Activated naive CD4-positive, alpha-beta T cell treated with anti-CD3 and anti-CD28 coated beads, Interleukin-2, amount 50 U/mL, for 24 hours (primary cell): ENCODE data around the gene THUMPD3.

ENCODE experiments used
- H3K27ac Mint-ChIP-seq: one replicate; pipeline ENCODE4 v1.8.0; 2021; ENCODE audit warnings: mild to moderate bottlenecking, mixed read lengths
- H3K27me3 Mint-ChIP-seq: one replicate; pipeline ENCODE4 v1.8.0; 2021; ENCODE audit warnings: mixed read lengths
- H3K36me3 Mint-ChIP-seq: one replicate; pipeline ENCODE4 v1.8.0; 2021; ENCODE audit warnings: mixed read lengths
- H3K4me1 Mint-ChIP-seq: one replicate; pipeline ENCODE4 v1.8.0; 2021; ENCODE audit warnings: mixed read lengths
- H3K4me3 Mint-ChIP-seq: one replicate; pipeline ENCODE4 v1.8.0; 2021; ENCODE audit warnings: mild to moderate bottlenecking, mixed read lengths
- H3K9me3 Mint-ChIP-seq: one replicate; pipeline ENCODE4 v1.8.0; 2021; ENCODE audit warnings: mixed read lengths

Gene THUMPD3

GRCh38 chr3:9347081-9347480 lies 15.8 kb upstream of the THUMPD3 start:
- no peaks in the 10 kb centered on the region for H3K4me1 Mint-ChIP-seq
- H3K27me3 Mint-ChIP-seq, result no peaks in the 10 kb centered on the region
- no peaks in the 10 kb centered on the region for H3K36me3 Mint-ChIP-seq
- H3K9me3 Mint-ChIP-seq, result no peaks in the 10 kb centered on the region
- no peak overlapping the region for H3K27ac Mint-ChIP-seq
- no peak overlapping the region for H3K4me3 Mint-ChIP-seq

DNA sequence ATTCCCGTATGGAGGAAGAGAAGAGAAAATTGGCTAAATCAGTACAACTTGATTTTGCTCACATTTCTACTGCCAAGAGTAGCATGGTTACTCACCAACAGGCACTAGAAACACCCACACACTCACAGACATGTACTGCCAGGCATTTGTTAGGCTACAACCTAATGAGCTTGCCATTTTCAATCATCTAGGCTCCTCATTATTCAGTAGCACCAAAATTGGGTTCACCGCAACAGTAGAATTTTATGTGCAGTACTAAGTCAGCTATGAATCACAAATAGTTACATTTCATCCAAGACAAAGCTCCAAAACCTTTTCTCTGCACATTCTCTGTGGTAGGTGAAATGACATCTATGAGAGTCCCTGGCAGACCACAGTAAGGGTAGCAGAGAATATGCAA lies 15.0 kb upstream of the THUMPD3 start:
- H3K9me3 Mint-ChIP-seq, result no peaks in the 10 kb centered on the region
- no peak overlapping the region for H3K4me3 Mint-ChIP-seq
- no peak overlapping the region for H3K27ac Mint-ChIP-seq
- no peaks in the 10 kb centered on the region for H3K27me3 Mint-ChIP-seq
- peaks cover under 1% of the 10 kb centered on the region for H3K4me1 Mint-ChIP-seq
- no peaks in the 10 kb centered on the region for H3K36me3 Mint-ChIP-seq

DNA sequence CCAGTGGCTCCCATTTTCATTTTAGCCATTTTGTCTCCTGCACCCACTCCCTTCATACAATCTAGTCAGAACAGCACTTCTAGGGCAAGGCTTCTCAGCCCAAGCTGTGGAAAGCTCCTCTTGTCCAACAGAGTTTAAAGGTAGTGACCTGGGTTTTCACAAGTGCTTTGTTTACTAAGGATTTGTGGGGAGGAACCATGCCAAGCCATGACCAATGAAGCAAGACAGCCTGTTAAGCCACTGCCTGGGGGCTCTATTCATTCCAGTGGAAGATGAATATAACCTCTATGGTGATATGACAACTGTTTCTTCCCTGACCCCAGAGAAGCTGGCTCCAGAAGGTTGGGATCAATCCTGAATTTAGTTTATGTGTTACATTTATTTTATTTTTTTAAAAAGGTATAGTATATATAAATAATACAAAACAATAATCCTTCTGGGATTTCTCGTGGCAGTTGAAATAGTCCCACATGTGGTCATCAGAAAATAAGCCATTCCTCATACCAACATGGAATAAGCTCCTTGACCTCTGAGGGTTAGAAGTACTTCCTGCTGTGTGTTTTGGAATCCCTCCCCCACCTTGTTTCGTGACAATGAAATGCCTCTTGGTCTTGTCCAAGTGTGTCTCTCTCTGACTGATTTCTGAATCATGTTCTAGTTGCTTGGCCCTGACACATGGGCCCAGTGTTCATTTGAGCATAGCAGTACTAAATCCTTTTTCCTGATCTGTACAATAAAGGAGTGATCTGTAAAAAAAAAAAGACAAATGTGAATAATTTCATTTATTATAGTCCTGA lies 13.3 kb upstream of the THUMPD3 start:
- H3K36me3 Mint-ChIP-seq, result no peaks in the 10 kb centered on the region
- H3K4me1 Mint-ChIP-seq, result peaks cover 5% of the 10 kb centered on the region
- H3K9me3 Mint-ChIP-seq, result no peaks in the 10 kb centered on the region
- H3K27ac Mint-ChIP-seq, result no peak overlapping the region
- no peak overlapping the region for H3K4me3 Mint-ChIP-seq
- no peaks in the 10 kb centered on the region for H3K27me3 Mint-ChIP-seq

DNA sequence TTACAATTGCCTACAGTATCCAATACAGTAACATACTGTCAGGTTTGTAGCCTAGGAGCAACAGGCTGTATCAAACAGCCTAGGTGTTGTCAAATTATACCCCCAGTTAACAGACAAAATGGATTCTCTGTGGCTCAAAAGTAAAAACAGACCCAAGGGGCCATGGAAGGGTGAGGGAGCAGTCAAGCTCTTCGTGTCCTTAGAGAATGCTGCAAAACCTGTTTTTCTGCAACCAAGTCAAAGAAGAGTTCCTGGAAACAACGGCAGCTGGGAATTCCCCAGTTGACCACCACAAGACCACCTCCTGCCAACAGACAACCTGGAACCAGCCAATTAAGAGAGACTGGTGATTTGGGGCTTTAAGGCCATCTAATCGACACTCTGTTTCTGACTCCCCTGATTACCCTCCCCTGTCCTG lies 11.1 kb upstream of the THUMPD3 start:
- Mint-ChIP-seq H3K4me3 (no peak overlapping the region), H3K4me1 (peaks cover 15% of the 10 kb centered on the region), H3K9me3 (no peaks in the 10 kb centered on the region), H3K27me3 (no peaks in the 10 kb centered on the region), H3K36me3 (no peaks in the 10 kb centered on the region), H3K27ac (no peak overlapping the region)

DNA sequence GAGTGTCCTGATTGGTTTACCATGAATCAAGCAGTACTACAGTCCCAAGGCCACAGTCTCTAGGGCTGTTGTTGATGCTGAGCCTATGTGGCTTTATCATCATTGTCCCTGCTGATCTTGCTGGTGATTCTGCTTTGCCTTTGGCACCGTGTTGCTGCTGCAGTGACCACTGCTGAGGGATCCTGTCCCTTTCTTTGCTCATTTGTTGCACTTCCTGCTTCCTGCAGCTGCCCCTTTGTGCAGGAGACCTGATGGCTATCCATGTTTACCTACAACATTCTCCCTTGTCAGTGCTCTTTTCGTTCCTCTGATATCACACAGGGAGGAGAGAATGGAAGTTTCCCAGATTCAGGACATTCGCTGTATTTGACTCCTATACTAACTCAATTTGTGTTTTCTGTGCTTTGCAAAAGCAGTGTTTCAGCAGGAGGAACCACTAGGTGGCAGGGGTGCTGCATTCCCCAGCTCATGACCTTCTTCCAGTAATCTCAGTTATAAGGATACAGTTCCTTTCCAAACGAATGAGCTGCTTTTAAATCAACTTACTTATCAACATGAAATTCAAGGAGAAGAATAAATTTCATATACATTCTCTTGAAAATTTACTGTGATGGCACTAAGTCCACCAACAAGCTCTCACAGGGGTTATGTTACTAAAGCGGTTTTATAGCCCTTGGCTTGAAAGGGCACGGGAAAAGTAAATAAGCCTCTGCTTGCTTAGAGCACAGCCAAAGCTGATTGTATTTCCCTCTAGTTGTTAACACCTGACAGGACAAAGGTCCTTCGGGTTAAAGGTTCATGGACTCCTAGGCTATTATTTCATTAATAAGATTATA lies 9.7 kb upstream of the THUMPD3 start:
- Mint-ChIP-seq H3K27ac (peak overlapping the region; percentile 14), H3K4me3 (no peak overlapping the region), H3K27me3 (no peaks in the 10 kb centered on the region), H3K36me3 (no peaks in the 10 kb centered on the region), H3K4me1 (peaks cover 15% of the 10 kb centered on the region), H3K9me3 (no peaks in the 10 kb centered on the region)

DNA sequence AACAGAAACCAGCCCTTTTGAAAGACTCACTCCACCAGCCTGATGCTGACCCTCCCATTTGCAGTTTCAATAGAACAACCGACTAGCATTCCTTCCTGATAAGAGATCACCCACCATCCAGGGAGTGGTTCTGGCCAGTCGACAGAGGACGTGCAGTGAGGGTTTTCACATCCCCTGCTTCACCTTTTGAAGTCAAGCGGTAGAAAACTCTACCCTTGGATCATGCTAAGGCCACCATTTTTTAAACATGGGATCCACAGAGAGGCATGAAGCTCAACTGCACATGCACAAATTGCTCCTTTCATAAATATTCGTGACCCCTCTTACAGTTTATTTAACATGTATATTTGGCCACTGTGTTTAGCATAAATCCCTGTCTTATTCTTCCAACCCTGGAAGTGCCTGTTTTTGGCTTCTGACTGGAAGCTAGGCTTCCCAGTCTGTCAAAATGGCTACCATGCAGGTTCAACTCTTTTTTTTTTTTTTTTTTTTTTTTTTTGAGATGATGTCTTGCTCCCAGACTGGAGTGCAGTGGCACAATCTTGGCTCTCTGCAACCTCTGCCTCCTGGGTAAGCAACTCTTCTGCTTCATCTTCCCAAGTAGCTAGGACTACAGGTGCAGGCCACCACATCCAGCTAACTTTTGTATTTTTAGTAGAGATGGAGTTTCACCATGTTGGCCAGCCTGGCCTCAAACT lies 1.0 kb upstream of the THUMPD3 start:
- peaks cover 7% of the 10 kb centered on the region for H3K36me3 Mint-ChIP-seq
- H3K27me3 Mint-ChIP-seq, result no peaks in the 10 kb centered on the region
- H3K9me3 Mint-ChIP-seq, result no peaks in the 10 kb centered on the region
- H3K27ac Mint-ChIP-seq, result no peak overlapping the region
- H3K4me3 Mint-ChIP-seq, result peak overlapping the region; percentile 49
- H3K4me1 Mint-ChIP-seq, result peaks cover 17% of the 10 kb centered on the region

DNA sequence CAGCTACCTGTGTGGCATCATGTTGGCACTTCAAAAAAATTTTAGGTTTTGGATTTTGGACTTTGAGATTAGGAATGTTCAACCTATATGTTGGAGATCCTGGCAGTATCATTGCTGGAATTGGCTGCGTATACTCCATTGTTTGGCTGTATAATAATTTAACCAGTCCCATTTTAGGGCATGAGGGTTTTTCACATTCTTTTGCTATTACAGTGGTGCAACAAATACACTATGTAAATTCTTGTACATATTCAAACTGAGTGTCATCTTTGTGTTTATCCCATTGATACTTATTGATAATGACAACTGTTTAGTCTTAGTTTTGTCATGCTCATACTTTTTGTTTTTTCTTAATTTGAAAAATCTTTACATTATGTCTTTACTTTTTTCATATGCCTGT lies 6.7 kb downstream of the THUMPD3 start:
- H3K36me3 Mint-ChIP-seq, result peaks cover 14% of the 10 kb centered on the region
- no peak overlapping the region for H3K27ac Mint-ChIP-seq
- peaks cover 49% of the 10 kb centered on the region for H3K4me1 Mint-ChIP-seq
- H3K9me3 Mint-ChIP-seq, result no peaks in the 10 kb centered on the region
- no peak overlapping the region for H3K4me3 Mint-ChIP-seq
- no peaks in the 10 kb centered on the region for H3K27me3 Mint-ChIP-seq

- H3K27ac Mint-ChIP-seq, result no peak overlapping the region
- peak overlapping the region; percentile 23 for H3K4me3 Mint-ChIP-seq
- no peaks in the 10 kb centered on the region for H3K9me3 Mint-ChIP-seq
- no peaks in the 10 kb centered on the region for H3K27me3 Mint-ChIP-seq
- H3K36me3 Mint-ChIP-seq, result peaks cover 34% of the 10 kb centered on the region
- peaks cover 72% of the 10 kb centered on the region for H3K4me1 Mint-ChIP-seq
Measured at GRCh38 chr3:9373465-9373864, 10.6 kb downstream of the THUMPD3 start.

DNA sequence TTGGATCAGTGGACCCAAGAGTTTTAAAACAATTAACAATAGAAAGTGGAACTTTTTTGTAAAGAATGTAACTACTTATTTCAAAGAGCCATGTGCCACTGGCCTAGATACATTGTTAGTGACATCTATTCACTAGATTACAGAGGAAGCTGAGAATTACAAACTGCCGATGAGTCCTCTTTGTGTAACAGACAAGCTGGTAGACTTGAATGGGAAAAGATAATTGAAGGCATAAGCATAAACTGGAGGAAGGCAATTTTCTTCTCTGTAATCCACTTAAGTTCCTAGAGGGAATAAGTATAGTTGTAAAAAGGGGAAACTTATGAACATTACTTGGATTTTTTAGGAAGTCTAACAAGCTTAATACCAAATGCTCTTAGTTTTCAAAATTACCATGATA lies 15.1 kb downstream of the THUMPD3 start:
- Mint-ChIP-seq H3K27ac (no peak overlapping the region), H3K36me3 (peaks cover 34% of the 10 kb centered on the region), H3K4me1 (peaks cover 61% of the 10 kb centered on the region), H3K27me3 (no peaks in the 10 kb centered on the region), H3K9me3 (no peaks in the 10 kb centered on the region), H3K4me3 (no peak overlapping the region)

- Mint-ChIP-seq H3K27ac (no peak overlapping the region), H3K4me1 (peaks cover 51% of the 10 kb centered on the region), H3K27me3 (no peaks in the 10 kb centered on the region), H3K36me3 (peaks cover 34% of the 10 kb centered on the region), H3K4me3 (no peak overlapping the region), H3K9me3 (no peaks in the 10 kb centered on the region)
Measured at GRCh38 chr3:9379327-9379726, 16.5 kb downstream of the THUMPD3 start.

- Mint-ChIP-seq H3K27me3 (no peaks in the 10 kb centered on the region), H3K27ac (no peak overlapping the region), H3K4me1 (peaks cover 48% of the 10 kb centered on the region), H3K9me3 (no peaks in the 10 kb centered on the region), H3K36me3 (peaks cover 33% of the 10 kb centered on the region), H3K4me3 (no peak overlapping the region)
Measured at GRCh38 chr3:9380014-9380413, 17.2 kb downstream of the THUMPD3 start.

DNA sequence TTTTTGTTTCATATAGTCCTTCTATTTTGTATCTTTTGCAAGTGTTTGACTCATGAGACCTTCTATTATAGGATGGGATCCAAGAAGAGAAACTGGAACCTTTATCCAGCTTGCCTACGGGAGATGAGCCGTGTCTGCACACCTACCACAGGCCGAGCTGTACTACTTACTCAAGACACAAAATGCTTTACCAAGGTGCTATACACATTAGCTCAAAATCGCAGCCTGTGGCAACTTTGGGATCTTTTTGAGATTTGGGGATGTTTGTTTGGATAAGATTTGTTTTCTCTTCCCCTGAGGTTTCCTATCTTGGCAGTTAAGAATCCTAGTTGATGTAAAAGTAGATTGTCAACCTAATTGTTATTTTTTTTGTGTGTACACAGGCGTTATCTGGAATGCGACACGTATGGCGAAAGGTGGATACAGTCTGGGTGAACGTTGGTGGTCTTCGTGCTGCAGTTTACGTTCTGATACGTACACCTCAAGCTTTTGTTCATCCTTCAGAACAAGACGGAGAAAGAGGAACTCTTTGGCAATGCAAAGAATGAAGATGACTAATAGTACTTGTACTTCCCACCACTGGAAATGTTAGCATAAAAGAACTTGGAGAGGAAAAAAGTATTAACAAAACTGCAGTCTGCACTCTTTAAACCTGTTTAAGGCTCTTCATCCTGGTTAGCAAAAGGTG lies 21.4 kb downstream of the THUMPD3 start:
- H3K4me1 Mint-ChIP-seq, result peaks cover 35% of the 10 kb centered on the region
- no peaks in the 10 kb centered on the region for H3K27me3 Mint-ChIP-seq
- peak overlapping the region; percentile 41 for H3K27ac Mint-ChIP-seq
- no peaks in the 10 kb centered on the region for H3K9me3 Mint-ChIP-seq
- H3K4me3 Mint-ChIP-seq, result no peak overlapping the region
- peaks cover 19% of the 10 kb centered on the region for H3K36me3 Mint-ChIP-seq

GRCh38 chr3:9385187-9386077 lies 22.6 kb downstream of the THUMPD3 start:
- H3K4me3 Mint-ChIP-seq, result no peak overlapping the region
- no peaks in the 10 kb centered on the region for H3K9me3 Mint-ChIP-seq
- peaks cover 24% of the 10 kb centered on the region for H3K36me3 Mint-ChIP-seq
- H3K27me3 Mint-ChIP-seq, result no peaks in the 10 kb centered on the region
- H3K4me1 Mint-ChIP-seq, result peaks cover 41% of the 10 kb centered on the region
- no peak overlapping the region for H3K27ac Mint-ChIP-seq

GRCh38 chr3:9386078-9386459 lies 23.2 kb downstream of the THUMPD3 start:
- Mint-ChIP-seq H3K4me3 (no peak overlapping the region), H3K36me3 (peaks cover 23% of the 10 kb centered on the region), H3K9me3 (no peaks in the 10 kb centered on the region), H3K27ac (peak overlapping the region; percentile 74), H3K27me3 (no peaks in the 10 kb centered on the region), H3K4me1 (peaks cover 47% of the 10 kb centered on the region)
